GM10847 (cell line): ENCODE data around the gene COMMD10.

Experiments
- POLR2A ChIP-seq: IDR thresholded peaks from 2 replicates; pipeline ENCODE4 v1.6.1; 2011; ENCODE audit not compliant: insufficient read length; ENCODE audit errors: extremely low read depth

Gene COMMD10

DNA sequence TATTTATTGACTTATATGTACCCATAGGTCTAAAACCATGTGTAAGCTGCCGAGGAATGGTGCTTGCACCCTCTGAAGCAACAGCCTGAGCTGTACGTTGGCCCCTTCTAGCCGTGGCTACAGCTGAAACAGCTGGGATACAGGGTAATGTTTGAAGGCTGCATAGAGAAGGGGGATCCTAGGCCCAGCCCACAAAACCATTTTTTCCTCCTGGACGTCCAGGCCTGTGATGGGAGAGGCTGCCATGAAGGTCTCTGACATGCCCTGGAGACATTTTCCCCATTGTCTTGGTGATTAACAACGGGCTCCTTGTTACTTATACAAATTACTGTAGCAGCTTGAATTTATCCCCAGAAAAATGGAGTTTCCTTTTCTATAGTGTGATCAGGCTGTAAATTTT is 244.7 kb downstream of the COMMD10 start:
- TF ChIP-seq POLR2A, result no peak

DNA sequence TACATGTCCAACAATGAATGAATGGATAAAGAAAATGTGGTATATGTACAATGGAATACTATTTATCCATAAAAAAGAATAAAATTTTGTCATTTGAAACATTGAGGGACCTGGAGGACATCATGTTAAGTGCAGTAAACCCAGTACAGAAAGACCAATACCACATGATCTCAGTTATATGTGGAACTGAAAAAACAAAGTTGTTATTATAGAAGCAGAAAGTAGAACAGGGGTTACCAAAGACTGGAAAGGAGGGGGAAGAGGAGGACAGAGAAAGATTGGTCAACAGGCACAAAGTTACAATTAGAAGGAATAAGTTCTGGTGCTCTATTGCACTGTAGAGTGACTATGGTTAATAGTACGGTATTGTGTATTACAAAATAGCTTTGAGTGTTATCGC is 256.0 kb downstream of the COMMD10 start:
- no peak for TF ChIP-seq POLR2A
